ENCODE data around the gene ME3. TPM values are rescaled to one million over a fixed set of nuclear protein-coding genes. Genes with fewer than 3 reads are reported as not detected.

The ME3 gene
- total RNA-seq, 2 experiments from 2014 or later: 0.66 to 1.0 TPM

DNA sequence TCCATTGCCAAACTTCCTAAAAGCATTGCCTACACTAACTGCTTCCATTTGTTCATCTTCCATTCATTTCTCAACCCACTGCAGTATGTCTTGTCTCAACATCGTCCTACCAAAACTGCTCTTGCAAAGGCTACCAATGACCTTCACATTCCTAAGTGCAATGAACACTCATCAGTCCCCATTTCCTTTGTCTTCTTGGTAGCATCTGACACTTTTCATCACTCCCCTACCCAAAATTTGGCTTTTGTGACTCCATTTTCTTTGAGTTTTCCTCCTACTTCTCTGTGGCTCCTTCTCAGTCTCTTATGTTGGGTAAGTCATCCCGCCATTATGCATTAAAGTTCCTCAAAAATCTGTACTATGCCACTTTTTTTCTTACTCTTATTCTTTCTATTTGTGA is 162.3 kb downstream of the ME3 start:
- Mint-ChIP-seq H3K27me3 (ENCODE audit: low read depth) (no peaks in the 10 kb centered on the region), H3K4me1 (ENCODE audit: low read depth) (no peaks in the 10 kb centered on the region), H3K4me3 (no peak overlapping the region), H3K27ac (no peak overlapping the region), H3K36me3 (ENCODE audit: low read depth) (no peaks in the 10 kb centered on the region), H3K9me3 (ENCODE audit: insufficient read depth) (no peaks in the 10 kb centered on the region)
- POLR2A ChIA-PET: no interaction called here
- CTCF ChIA-PET: no interaction called here
- ATAC-seq (no peak), DNase-seq (no peak)

DNA sequence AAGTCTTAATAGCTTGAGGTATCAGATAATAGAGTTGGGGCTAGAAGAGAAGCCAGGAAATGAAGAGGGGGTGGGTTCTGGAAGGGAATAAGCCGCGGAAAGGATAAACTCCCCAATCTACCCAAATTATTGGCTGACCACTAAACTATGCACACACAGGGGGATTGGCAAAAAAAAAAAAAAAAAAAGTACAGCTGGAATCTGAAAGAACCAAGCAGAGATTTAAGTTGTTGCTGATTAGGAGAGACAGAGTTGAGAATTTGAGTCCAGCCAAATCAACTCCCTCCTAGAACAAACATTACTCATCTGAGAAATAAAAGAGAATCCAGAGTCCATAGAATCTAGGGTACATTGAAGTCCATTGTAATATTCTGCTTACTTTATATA is 162.8 kb downstream of the ME3 start:
- no peaks in the 10 kb centered on the region for H3K4me1 Mint-ChIP-seq (ENCODE audit: low read depth)
- ChIA-PET POLR2A (no interaction called here), CTCF (no interaction called here)
- DNase-seq: no peak
- H3K36me3 Mint-ChIP-seq (ENCODE audit: low read depth): no peaks in the 10 kb centered on the region
- ATAC-seq: no peak
- no peak overlapping the region for H3K4me3 Mint-ChIP-seq
- H3K27ac Mint-ChIP-seq: no peak overlapping the region
- no peaks in the 10 kb centered on the region for H3K9me3 Mint-ChIP-seq (ENCODE audit: insufficient read depth)
- no peaks in the 10 kb centered on the region for H3K27me3 Mint-ChIP-seq (ENCODE audit: low read depth)

DNA sequence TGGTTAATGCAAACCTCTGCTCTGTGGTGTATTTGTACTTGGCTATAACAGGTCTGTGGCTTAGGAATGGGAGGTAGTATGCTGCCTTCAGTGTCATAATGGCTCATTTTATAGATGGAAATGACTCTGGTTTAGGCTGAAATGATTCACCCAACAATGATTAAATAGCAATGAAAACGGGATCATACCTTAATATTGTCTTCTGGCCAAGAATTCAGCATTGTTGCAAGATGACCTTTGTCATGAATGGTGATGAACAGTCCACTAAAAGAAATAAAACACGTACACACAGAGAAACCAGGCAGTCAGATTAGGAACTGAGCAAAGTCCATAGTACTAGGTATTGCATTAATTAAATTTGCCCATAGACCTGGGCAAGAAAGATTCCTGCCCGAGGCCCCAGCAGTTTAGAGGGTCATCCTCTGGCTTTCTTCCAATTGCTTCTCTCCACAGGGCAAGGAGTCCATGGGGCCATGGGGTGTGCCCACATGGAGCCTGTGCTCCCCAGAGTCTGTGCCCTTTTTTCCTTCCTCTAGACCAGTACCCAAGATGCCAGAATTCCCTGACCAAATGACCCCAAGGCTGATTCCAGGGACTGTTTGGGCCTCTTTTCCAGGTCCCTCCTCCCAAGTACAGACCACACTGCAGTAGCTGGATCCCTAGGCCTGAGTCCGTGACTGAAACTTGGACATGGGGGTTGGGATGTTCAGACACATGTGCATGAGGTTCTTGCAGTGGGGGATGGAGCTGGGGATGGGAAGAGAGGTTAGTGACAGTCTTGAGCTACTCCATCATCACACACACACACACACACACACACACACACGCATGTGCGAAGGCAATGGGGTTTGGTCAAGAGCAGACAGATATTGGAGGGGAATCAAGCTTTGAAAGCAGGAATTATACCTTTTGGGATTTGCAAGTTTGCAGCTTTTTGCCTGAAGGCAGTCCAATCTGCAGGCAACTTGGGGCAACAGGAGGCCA is 163.5 kb downstream of the ME3 start:
- Mint-ChIP-seq H3K27ac (no peak overlapping the region), H3K4me1 (ENCODE audit: low read depth) (peaks cover 3% of the 10 kb centered on the region), H3K4me3 (no peak overlapping the region), H3K27me3 (ENCODE audit: low read depth) (no peaks in the 10 kb centered on the region), H3K9me3 (ENCODE audit: insufficient read depth) (no peaks in the 10 kb centered on the region), H3K36me3 (ENCODE audit: low read depth) (no peaks in the 10 kb centered on the region)
- ATAC-seq (no peak), DNase-seq (no peak)
- ChIA-PET CTCF (no interaction called here), POLR2A (no interaction called here)

DNA sequence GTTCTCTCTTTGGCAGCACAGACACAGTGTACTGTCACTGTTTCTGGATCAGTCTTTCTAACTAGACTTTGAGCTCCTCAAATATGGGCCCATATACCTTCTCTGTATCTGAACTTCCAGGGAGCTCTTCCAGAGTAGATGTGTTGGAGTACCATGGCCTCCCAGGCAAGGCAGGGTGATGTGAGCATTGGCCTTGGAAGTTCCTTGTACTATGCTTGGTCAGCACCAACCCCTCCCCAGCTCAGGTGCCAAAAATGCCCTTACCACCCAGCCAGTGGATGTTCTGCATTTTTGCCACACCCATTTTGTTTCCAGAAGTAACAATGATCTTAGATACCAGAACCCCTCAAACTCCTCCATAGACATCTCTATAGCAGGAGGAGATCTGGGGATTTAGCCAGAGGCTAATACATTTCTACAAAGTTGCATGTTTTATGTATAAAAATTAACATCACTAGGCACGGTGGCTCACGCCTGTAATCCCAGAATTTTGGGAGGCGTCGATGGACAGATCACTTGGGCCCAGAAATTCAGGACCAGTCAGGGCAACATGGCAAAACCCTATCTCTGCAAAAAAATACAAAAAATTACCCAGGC is 165.1 kb downstream of the ME3 start:
- CTCF ChIA-PET: interaction anchor here (0.9 kb wide), 1 partner anchor 52 kb away, joined by 3 read pairs; no protein-coding TSS in a partner anchor
- no peaks in the 10 kb centered on the region for H3K36me3 Mint-ChIP-seq (ENCODE audit: low read depth)
- POLR2A ChIA-PET: no interaction called here
- no peaks in the 10 kb centered on the region for H3K9me3 Mint-ChIP-seq (ENCODE audit: insufficient read depth)
- H3K27me3 Mint-ChIP-seq (ENCODE audit: low read depth): no peaks in the 10 kb centered on the region
- DNase-seq (no peak), ATAC-seq (no peak)
- H3K27ac Mint-ChIP-seq: no peak overlapping the region
- no peak overlapping the region for H3K4me3 Mint-ChIP-seq
- H3K4me1 Mint-ChIP-seq (ENCODE audit: low read depth): peaks cover 8% of the 10 kb centered on the region

DNA sequence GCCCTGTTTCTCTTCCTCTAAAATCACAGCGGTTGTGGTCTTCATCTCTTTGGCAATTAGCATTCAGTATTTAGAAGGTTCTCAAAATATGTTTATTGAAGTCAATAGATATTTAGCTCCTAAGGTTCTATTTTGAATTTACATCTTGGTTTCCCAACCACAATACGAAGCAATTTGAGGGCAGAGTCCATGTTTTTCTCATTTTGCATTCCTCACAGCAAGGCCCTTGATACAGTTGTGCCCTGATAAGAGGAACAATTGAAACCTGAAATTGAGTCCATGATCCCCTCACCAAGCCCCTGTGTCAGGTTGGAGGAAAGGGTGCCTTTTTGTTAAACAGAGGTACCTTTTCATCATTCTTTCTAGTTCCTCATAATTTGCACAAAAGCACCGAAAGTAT is 166.2 kb downstream of the ME3 start:
- ChIA-PET POLR2A (no interaction called here), CTCF (no interaction called here)
- no peak overlapping the region for H3K27ac Mint-ChIP-seq
- peaks cover 8% of the 10 kb centered on the region for H3K4me1 Mint-ChIP-seq (ENCODE audit: low read depth)
- ATAC-seq: no peak
- H3K36me3 Mint-ChIP-seq (ENCODE audit: low read depth): no peaks in the 10 kb centered on the region
- no peak overlapping the region for H3K4me3 Mint-ChIP-seq
- no peaks in the 10 kb centered on the region for H3K9me3 Mint-ChIP-seq (ENCODE audit: insufficient read depth)
- DNase-seq: no peak
- no peaks in the 10 kb centered on the region for H3K27me3 Mint-ChIP-seq (ENCODE audit: low read depth)

DNA sequence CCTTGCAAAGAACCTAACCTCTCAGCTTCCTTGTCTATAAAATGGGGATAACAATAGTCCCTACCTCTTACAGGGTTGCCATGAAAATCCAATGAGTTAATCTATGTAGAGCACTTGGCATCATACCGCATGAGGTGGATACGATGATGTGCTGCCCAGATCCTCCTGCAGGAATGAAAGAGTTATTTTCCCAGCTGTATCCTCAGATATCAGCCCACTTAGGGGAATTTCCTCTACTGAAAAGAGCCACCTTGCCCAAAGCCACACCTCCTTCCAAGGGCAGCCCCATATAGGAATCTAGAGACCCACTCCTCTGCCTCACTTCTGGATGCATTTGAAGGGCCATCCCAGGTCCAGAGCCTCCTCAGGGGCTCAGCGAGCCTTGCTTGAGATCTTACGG is 169.3 kb downstream of the ME3 start:
- H3K27ac Mint-ChIP-seq: no peak overlapping the region
- no peak overlapping the region for H3K4me3 Mint-ChIP-seq
- no peaks in the 10 kb centered on the region for H3K9me3 Mint-ChIP-seq (ENCODE audit: insufficient read depth)
- no peaks in the 10 kb centered on the region for H3K27me3 Mint-ChIP-seq (ENCODE audit: low read depth)
- H3K4me1 Mint-ChIP-seq (ENCODE audit: low read depth): peaks cover 8% of the 10 kb centered on the region
- ChIA-PET POLR2A (no interaction called here), CTCF (no interaction called here)
- no peak for ATAC-seq
- no peak for DNase-seq
- no peaks in the 10 kb centered on the region for H3K36me3 Mint-ChIP-seq (ENCODE audit: low read depth)

DNA sequence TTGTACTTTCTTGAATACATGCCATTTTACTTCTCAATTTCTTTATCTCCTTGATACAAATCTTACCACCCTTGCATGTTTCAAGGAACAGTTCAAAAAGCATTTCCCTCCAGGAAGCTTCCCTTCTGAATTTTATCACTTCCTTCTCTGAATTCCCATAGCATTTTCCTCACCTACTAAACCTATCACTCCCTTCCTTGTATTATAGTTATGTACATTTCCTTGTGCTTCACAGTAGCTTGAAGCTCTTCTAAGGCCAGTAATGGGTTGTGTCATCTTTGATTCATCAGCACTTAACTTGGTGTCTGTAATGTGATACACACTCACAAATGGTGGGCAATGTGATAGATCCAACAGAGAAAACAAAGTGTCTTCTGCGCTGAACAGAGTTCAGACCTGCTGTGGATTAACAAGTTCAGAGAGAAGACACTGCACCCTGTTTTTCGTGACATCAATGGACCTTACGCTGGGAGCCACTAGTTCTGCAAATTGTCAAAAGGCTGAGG is 170.2 kb downstream of the ME3 start:
- no peak overlapping the region for H3K4me3 Mint-ChIP-seq
- ChIA-PET POLR2A (no interaction called here), CTCF (no interaction called here)
- no peaks in the 10 kb centered on the region for H3K27me3 Mint-ChIP-seq (ENCODE audit: low read depth)
- no peak overlapping the region for H3K27ac Mint-ChIP-seq
- ATAC-seq (no peak), DNase-seq (no peak)
- H3K4me1 Mint-ChIP-seq (ENCODE audit: low read depth): peaks cover 8% of the 10 kb centered on the region
- no peaks in the 10 kb centered on the region for H3K9me3 Mint-ChIP-seq (ENCODE audit: insufficient read depth)
- no peaks in the 10 kb centered on the region for H3K36me3 Mint-ChIP-seq (ENCODE audit: low read depth)

DNA sequence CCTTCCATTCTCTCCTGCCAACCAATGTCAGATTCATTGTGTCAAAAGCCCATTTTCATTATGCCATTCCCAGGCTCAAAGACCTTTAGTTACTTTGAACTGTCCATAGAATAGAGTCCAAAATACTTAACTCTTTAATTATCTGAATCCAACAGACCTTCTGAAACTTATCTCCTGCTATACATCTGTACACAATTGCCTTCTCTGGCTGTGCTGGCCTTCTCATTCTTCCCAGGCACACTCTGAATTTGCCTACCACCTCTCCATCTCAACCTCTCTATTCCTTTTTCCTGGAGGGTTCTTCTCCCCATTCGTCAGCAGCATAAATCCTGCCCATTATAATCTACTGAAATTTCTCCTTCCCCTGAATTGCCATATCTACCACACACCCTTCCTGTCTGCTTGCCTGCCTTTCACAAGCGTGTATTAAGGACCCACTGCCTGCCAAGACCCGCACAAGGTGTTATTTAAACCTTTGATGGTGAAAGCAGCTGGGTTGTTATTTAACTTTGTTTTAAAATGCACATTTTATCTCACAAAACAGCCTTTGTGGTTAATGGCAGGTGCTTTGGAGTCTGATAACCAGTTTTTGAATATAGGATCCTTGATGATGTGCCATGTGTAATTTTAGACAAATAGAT is 171.8 kb downstream of the ME3 start:
- H3K4me1 Mint-ChIP-seq (ENCODE audit: low read depth): peaks cover 8% of the 10 kb centered on the region
- DNase-seq: no peak
- H3K27me3 Mint-ChIP-seq (ENCODE audit: low read depth): no peaks in the 10 kb centered on the region
- H3K9me3 Mint-ChIP-seq (ENCODE audit: insufficient read depth): no peaks in the 10 kb centered on the region
- POLR2A ChIA-PET: no interaction called here
- H3K27ac Mint-ChIP-seq: no peak overlapping the region
- H3K36me3 Mint-ChIP-seq (ENCODE audit: low read depth): no peaks in the 10 kb centered on the region
- ATAC-seq: no peak
- H3K4me3 Mint-ChIP-seq: no peak overlapping the region
- CTCF ChIA-PET: interaction anchor here (1.0 kb wide), 1 partner anchor 44 kb away, joined by 3 read pairs; no protein-coding TSS in a partner anchor

DNA sequence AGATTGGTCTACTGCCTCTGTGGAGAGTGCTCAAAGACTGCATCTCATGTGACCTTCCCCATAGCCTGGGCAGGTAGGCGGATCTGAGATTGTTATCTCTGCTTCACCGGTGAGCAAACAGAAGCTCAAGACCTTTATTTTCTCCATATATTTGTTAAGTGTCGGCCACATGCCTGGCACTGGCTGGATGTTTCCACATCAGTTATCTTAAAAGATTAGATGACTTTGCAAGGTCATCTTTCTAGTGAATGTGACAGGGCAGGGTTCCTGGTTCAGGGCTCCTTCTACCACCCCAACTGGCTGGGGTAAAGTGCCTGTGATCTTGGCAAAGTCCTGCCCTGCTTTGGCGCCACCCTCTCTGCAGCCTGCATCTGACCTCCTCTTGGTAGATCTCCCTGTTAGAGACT is 172.7 kb downstream of the ME3 start:
- no peak overlapping the region for H3K4me3 Mint-ChIP-seq
- H3K27me3 Mint-ChIP-seq (ENCODE audit: low read depth): no peaks in the 10 kb centered on the region
- DNase-seq (no peak), ATAC-seq (no peak)
- no peak overlapping the region for H3K27ac Mint-ChIP-seq
- ChIA-PET CTCF (no interaction called here), POLR2A (interaction anchor here (0.7 kb wide), 1 partner anchor 16 kb away, joined by 3 read pairs; no protein-coding TSS in a partner anchor)
- no peaks in the 10 kb centered on the region for H3K9me3 Mint-ChIP-seq (ENCODE audit: insufficient read depth)
- H3K36me3 Mint-ChIP-seq (ENCODE audit: low read depth): no peaks in the 10 kb centered on the region
- H3K4me1 Mint-ChIP-seq (ENCODE audit: low read depth): peaks cover 8% of the 10 kb centered on the region

DNA sequence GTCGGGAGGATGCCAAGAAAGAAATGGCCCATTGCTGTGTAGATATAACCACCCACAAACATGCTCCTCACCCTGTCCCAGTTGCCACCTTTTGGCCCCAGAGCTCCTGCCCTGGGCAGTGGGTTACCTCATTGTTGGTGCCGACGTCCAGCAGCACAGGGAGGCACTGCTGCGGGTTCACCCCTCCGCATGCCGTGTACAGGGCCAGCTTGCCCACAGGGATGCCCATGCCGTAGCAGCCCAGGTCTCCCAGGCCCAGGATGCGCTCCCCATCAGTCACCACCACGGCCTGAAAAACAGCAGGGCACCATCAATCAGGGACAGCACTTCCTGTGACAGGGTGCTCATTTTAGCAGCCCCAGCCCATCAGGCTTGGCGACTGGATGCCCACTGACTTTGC is 174.6 kb downstream of the ME3 start:
- ATAC-seq (no peak), DNase-seq (no peak)
- Mint-ChIP-seq H3K9me3 (ENCODE audit: insufficient read depth) (no peaks in the 10 kb centered on the region), H3K4me3 (no peak overlapping the region), H3K27me3 (ENCODE audit: low read depth) (no peaks in the 10 kb centered on the region), H3K4me1 (ENCODE audit: low read depth) (no peaks in the 10 kb centered on the region), H3K27ac (no peak overlapping the region), H3K36me3 (ENCODE audit: low read depth) (no peaks in the 10 kb centered on the region)
- ChIA-PET POLR2A (no interaction called here), CTCF (no interaction called here)

DNA sequence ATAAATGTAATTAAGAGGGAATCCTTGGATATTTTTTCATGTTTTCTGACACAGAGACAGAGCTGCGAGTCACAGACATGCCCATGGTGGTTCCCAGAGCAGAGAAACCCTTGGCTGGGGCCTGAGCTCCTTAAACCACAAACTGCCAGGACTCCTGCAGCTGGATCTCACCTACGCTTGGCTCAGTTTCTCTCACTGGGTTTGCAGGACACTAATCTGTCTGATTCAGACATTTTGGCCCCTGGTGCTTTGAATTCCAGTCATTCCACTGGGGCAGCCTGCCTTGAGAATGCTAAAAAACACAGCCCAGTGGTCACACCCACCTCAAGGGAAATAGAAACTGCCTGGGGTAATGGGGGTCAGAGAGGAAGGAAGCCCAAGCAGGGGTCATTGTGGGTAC is 175.1 kb downstream of the ME3 start:
- ChIA-PET POLR2A (no interaction called here), CTCF (no interaction called here)

DNA sequence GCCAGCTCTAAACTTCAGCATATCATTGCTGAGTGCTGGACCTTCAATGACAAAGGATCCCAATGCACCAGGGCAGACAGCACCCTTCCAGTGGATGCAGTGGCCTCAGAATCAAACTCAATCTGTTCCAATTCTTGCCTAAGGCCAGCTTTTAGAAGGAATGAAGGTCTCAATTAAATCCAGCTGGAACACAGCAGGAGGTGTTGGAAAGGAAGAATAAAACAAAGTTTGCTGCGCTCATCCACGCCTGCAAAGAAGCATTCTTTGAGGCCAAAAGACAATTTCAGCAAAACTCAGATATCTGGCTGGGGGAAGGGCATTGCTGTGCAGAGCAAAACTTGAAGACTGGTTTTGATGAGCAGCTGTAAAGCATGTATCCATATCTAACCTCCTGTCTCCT is 177.1 kb downstream of the ME3 start:
- no peaks in the 10 kb centered on the region for H3K36me3 Mint-ChIP-seq (ENCODE audit: low read depth)
- DNase-seq (no peak), ATAC-seq (no peak)
- no peak overlapping the region for H3K4me3 Mint-ChIP-seq
- H3K9me3 Mint-ChIP-seq (ENCODE audit: insufficient read depth): no peaks in the 10 kb centered on the region
- no peaks in the 10 kb centered on the region for H3K4me1 Mint-ChIP-seq (ENCODE audit: low read depth)
- H3K27ac Mint-ChIP-seq: no peak overlapping the region
- ChIA-PET CTCF (no interaction called here), POLR2A (no interaction called here)
- no peaks in the 10 kb centered on the region for H3K27me3 Mint-ChIP-seq (ENCODE audit: low read depth)

More for the DNA sequence above, 175.1 kb downstream of the ME3 start:
- Mint-ChIP-seq H3K9me3 (ENCODE audit: insufficient read depth) (no peaks in the 10 kb centered on the region), H3K4me1 (ENCODE audit: low read depth) (no peaks in the 10 kb centered on the region), H3K36me3 (ENCODE audit: low read depth) (no peaks in the 10 kb centered on the region), H3K27ac (no peak overlapping the region), H3K4me3 (no peak overlapping the region), H3K27me3 (ENCODE audit: low read depth) (no peaks in the 10 kb centered on the region)
- DNase-seq (no peak), ATAC-seq (no peak)
